Loucy (cell line): ENCODE results near the gene IFI44L.

Experiments used
- H2AFZ ChIP-seq: fragments of 200-600 bp; sonication (generic); 2 replicates; pipeline ENCODE4 v1.6.0; 2016; ENCODE audit warnings: antibody characterized with exemption, mild to moderate bottlenecking, low read length, moderate library complexity
- H3F3A ChIP-seq: fragments of 200-600 bp; 2 replicates; pipeline ENCODE4 v1.6.0; 2016; ENCODE audit warnings: antibody characterized with exemption, low read depth, mild to moderate bottlenecking
- H3K27me3 ChIP-seq: fragments of 200-600 bp; sonication (generic); 2 replicates; pipeline ENCODE4 v1.6.1; 2014; ENCODE audit warnings: low read length, mild to moderate bottlenecking; ENCODE audit not compliant: insufficient read depth, poor library complexity, severe bottlenecking
- H3K36me3 ChIP-seq: fragments of 200-600 bp; sonication (generic); 2 replicates; pipeline ENCODE4 v1.6.1; 2016; ENCODE audit warnings: low read length; ENCODE audit not compliant: insufficient read depth
- H3K4me1 ChIP-seq: fragments of 200-600 bp; sonication (generic); 2 replicates; pipeline ENCODE4 v1.5.1; 2014; ENCODE audit warnings: low read length, mild to moderate bottlenecking; ENCODE audit not compliant: insufficient read depth, poor library complexity, severe bottlenecking
- H3K4me2 ChIP-seq: fragments of 200-600 bp; sonication (generic); 2 replicates; pipeline ENCODE4 v1.6.0; 2014; ENCODE audit warnings: antibody characterized with exemption, low read length, low read depth, mild to moderate bottlenecking; ENCODE audit not compliant: poor library complexity, severe bottlenecking
- H3K4me3 ChIP-seq: fragments of 200-600 bp; sonication (generic); 2 replicates; pipeline ENCODE4 v1.5.1; 2014; ENCODE audit warnings: low read length, mild to moderate bottlenecking, mixed read lengths; ENCODE audit not compliant: poor library complexity, severe bottlenecking
- H3K79me2 ChIP-seq: fragments of 200-600 bp; sonication (generic); 2 replicates; pipeline ENCODE4 v1.6.1; 2014; ENCODE audit warnings: low read length; ENCODE audit not compliant: insufficient read depth
- H3K9ac ChIP-seq: fragments of 200-600 bp; sonication (generic); 2 replicates; pipeline ENCODE4 v1.6.0; 2014; ENCODE audit warnings: mild to moderate bottlenecking, low read depth, low read length, moderate library complexity; ENCODE audit not compliant: poor library complexity, severe bottlenecking
- H3K9me2 ChIP-seq: fragments of 200-600 bp; sonication (generic); replicated peaks from 2 replicates; pipeline ENCODE4 v1.6.1; 2016; ENCODE audit warnings: low read depth, low read length, mixed read lengths
- H3K9me3 ChIP-seq: fragments of 200-600 bp; sonication (generic); 2 replicates; pipeline ENCODE4 v1.6.1; 2014; ENCODE audit warnings: mild to moderate bottlenecking, antibody characterized with exemption, low read length, low read depth; ENCODE audit not compliant: insufficient read depth
- H4K20me1 ChIP-seq: fragments of 200-600 bp; sonication (generic); 2 replicates; pipeline ENCODE4 v1.6.0; 2014; ENCODE audit warnings: antibody characterized with exemption, low read length, mild to moderate bottlenecking; ENCODE audit not compliant: insufficient read depth, poor library complexity, severe bottlenecking
- CTCF ChIP-seq: fragments of 200-600 bp; sonication (generic); conservative IDR thresholded peaks from 2 replicates; pipeline ENCODE4 v1.5.1; 2014; ENCODE audit warnings: mild to moderate bottlenecking, antibody characterized with exemption, low read length
- EZH2phosphoT487 ChIP-seq: fragments of 200-600 bp; IDR thresholded peaks from 2 replicates; pipeline ENCODE4 v1.6.1; 2018; ENCODE audit warnings: antibody characterized with exemption, mild to moderate bottlenecking, moderate library complexity, borderline replicate concordance

IFI44L gene

GRCh38 chr1:78690516-78690915 lies 70.3 kb downstream of the IFI44L start:
- no peaks in the 10 kb centered on the region for H4K20me1 ChIP-seq
- H3K9me3 ChIP-seq: no peaks in the 10 kb centered on the region
- no peaks in the 10 kb centered on the region for H3K4me1 ChIP-seq
- no peak overlapping the region for H3K9ac ChIP-seq
- H3K27me3 ChIP-seq: no peaks in the 10 kb centered on the region
- no peaks in the 10 kb centered on the region for H3K9me2 ChIP-seq
- H3F3A ChIP-seq: no peaks in the 10 kb centered on the region
- no peaks in the 10 kb centered on the region for H3K36me3 ChIP-seq
- no peak overlapping the region for H3K4me3 ChIP-seq
- H3K79me2 ChIP-seq: no peaks in the 10 kb centered on the region
- H3K4me2 ChIP-seq: no peak overlapping the region
- TF ChIP-seq CTCF: no peak
- H2AFZ ChIP-seq: no peak overlapping the region

GRCh38 chr1:78691995-78692747 lies 71.9 kb downstream of the IFI44L start:
- H3K36me3 ChIP-seq: no peaks in the 10 kb centered on the region
- no peaks in the 10 kb centered on the region for H3F3A ChIP-seq
- H3K79me2 ChIP-seq: no peaks in the 10 kb centered on the region
- H2AFZ ChIP-seq: no peak overlapping the region
- no peaks in the 10 kb centered on the region for H3K9me2 ChIP-seq
- no peaks in the 10 kb centered on the region for H3K27me3 ChIP-seq
- H3K9me3 ChIP-seq: no peaks in the 10 kb centered on the region
- no peak overlapping the region for H3K4me3 ChIP-seq
- no peaks in the 10 kb centered on the region for H4K20me1 ChIP-seq
- H3K4me2 ChIP-seq: no peak overlapping the region
- no peak overlapping the region for H3K9ac ChIP-seq
- no peak for TF ChIP-seq EZH2phosphoT487
- H3K4me1 ChIP-seq: no peaks in the 10 kb centered on the region
